Neural cell (in vitro differentiated cells): ENCODE data around the gene IDUA. TPM values are rescaled to one million over a fixed set of nuclear protein-coding genes. Genes with fewer than 3 reads are reported as not detected.

ENCODE experiments used
- H2AFZ ChIP-seq: fragments of 200-600, 300-800 bp; sonication (generic), shearing (Covaris generic); 2 replicates; pipeline ENCODE4 v1.6.0; 2014; ENCODE audit warnings: low read depth, mild to moderate bottlenecking, antibody characterized with exemption, low read length, moderate library complexity
- H3F3A ChIP-seq: fragments of 200-600 bp; shearing (Covaris generic); 2 replicates; pipeline ENCODE4 v1.6.1; 2016; ENCODE audit warnings: mild to moderate bottlenecking, moderate library complexity, mixed read lengths, antibody characterized with exemption, low read length; ENCODE audit not compliant: insufficient read depth, poor library complexity, severe bottlenecking
- H3K27ac ChIP-seq: fragments of 200-600, 300-800 bp; sonication (generic), shearing (Covaris generic); 2 replicates; pipeline ENCODE4 v1.5.1; 2014; ENCODE audit warnings: mild to moderate bottlenecking, low read length, moderate library complexity
- H3K27me3 ChIP-seq: fragments of 300-800, 200-600 bp; sonication (generic), shearing (Covaris generic); 2 replicates; pipeline ENCODE4 v1.6.0; 2014; ENCODE audit warnings: mild to moderate bottlenecking, low read depth, low read length, moderate library complexity; ENCODE audit not compliant: insufficient read depth
- H3K36me3 ChIP-seq: fragments of 300-800, 200-600 bp; sonication (generic), shearing (Covaris generic); 2 replicates; pipeline ENCODE4 v1.5.1; 2014; ENCODE audit warnings: mild to moderate bottlenecking, antibody characterized with exemption, low read length, moderate library complexity; ENCODE audit not compliant: insufficient read depth
- H3K4me2 ChIP-seq: fragments of 300-800, 200-600 bp; sonication (generic), shearing (Covaris generic); 2 replicates; pipeline ENCODE4 v1.6.0; 2014; ENCODE audit warnings: mild to moderate bottlenecking, low read length
- H3K4me3 ChIP-seq: fragments of 300-800, 200-600 bp; sonication (generic), shearing (Covaris generic); 2 replicates; pipeline ENCODE4 v1.5.1; 2014; ENCODE audit warnings: mild to moderate bottlenecking, low read length, moderate library complexity
- H3K79me2 ChIP-seq: fragments of 200-600 bp; shearing (Covaris generic); replicated peaks from 2 replicates; pipeline ENCODE4 v1.6.0; 2014; ENCODE audit warnings: mild to moderate bottlenecking, low read length, moderate library complexity; ENCODE audit not compliant: insufficient read depth
- H3K9ac ChIP-seq: fragments of 300-800, 200-600 bp; sonication (generic), shearing (Covaris generic); 2 replicates; pipeline ENCODE4 v1.6.1; 2016; ENCODE audit warnings: mild to moderate bottlenecking, low read length, mixed read lengths
- H3K9me2 ChIP-seq: fragments of 200-600 bp; shearing (Covaris generic); 2 replicates; pipeline ENCODE4 v1.6.1; 2016; ENCODE audit warnings: mild to moderate bottlenecking, low read length, mixed read lengths; ENCODE audit not compliant: insufficient read depth
- H3K9me3 ChIP-seq: fragments of 200-600, 300-800 bp; sonication (generic), shearing (Covaris generic); 2 replicates; pipeline ENCODE4 v1.6.1; 2016; ENCODE audit warnings: mild to moderate bottlenecking, mixed run types, low read length, moderate library complexity, mixed read lengths
- H4K20me1 ChIP-seq: fragments of 200-600 bp; shearing (Covaris generic); 2 replicates; pipeline ENCODE4 v1.6.1; 2016; ENCODE audit warnings: mild to moderate bottlenecking, mixed run types; ENCODE audit not compliant: insufficient read depth
- CTCF ChIP-seq: fragments of 450-650 bp; IDR thresholded peaks from 2 replicates; pipeline ENCODE4 v1.5.1; 2014; ENCODE audit warnings: antibody characterized with exemption, mild to moderate bottlenecking, moderate library complexity; ENCODE audit not compliant: poor library complexity, severe bottlenecking
- EP300 ChIP-seq: fragments of 450-650 bp; conservative IDR thresholded peaks from 2 replicates; pipeline ENCODE4 v1.6.1; 2014; ENCODE audit warnings: antibody characterized with exemption, mild to moderate bottlenecking, moderate library complexity; ENCODE audit not compliant: poor library complexity, severe bottlenecking
- EZH2 ChIP-seq: fragments of 200-600, 300-800 bp; shearing (Covaris generic), sonication (generic); IDR thresholded peaks from 2 replicates; pipeline ENCODE4 v1.6.1; 2014; ENCODE audit warnings: antibody characterized with exemption, low read length, borderline replicate concordance, mild to moderate bottlenecking; ENCODE audit not compliant: insufficient read depth, poor library complexity, severe bottlenecking
- MXI1 ChIP-seq: fragments of 450-650 bp; conservative IDR thresholded peaks from 2 replicates; pipeline ENCODE4 v1.6.1; 2014; ENCODE audit warnings: antibody characterized with exemption, mild to moderate bottlenecking; ENCODE audit not compliant: poor library complexity, severe bottlenecking
- POLR2AphosphoS5 ChIP-seq: IDR thresholded peaks from 2 replicates; pipeline ENCODE4 v1.6.1; 2012
- RAD21 ChIP-seq: fragments of 450-650 bp; conservative IDR thresholded peaks from 2 replicates; pipeline ENCODE4 v1.6.1; 2014; ENCODE audit warnings: antibody characterized with exemption, mild to moderate bottlenecking, moderate library complexity
- SMC3 ChIP-seq: fragments of 450-650 bp; conservative IDR thresholded peaks from 2 replicates; pipeline ENCODE4 v1.6.1; 2014; ENCODE audit warnings: antibody characterized with exemption, mild to moderate bottlenecking, moderate library complexity; ENCODE audit not compliant: poor library complexity
- TAF1 ChIP-seq: IDR thresholded peaks from 2 replicates; pipeline ENCODE4 v1.6.1; 2012; ENCODE audit warnings: low read depth
- polyA plus RNA-seq: library from polyadenylated mRNA; depleted of rRNA; stranded (reverse); fragments of >200 nt; gene quantifications from 2 replicates; pipeline ENCODE4 v1.2.3, GENCODE V29; 2014
- TF ChIP-seq, protein P1 (sequence below): IDR thresholded peaks from 2 replicates; pipeline ENCODE4 v1.6.1; 2012; ENCODE audit warnings: borderline replicate concordance

Gene IDUA
- polyA plus RNA-seq, 1 donor from 2014 or later: 12.7 TPM

- no peak overlapping the region for H2AFZ ChIP-seq
- H3K4me2 ChIP-seq: no peak overlapping the region
Measured at GRCh38 chr4:951186-951585, 35.7 kb upstream of the IDUA start.

GRCh38 chr4:951594-952468 lies 35.0 kb upstream of the IDUA start:
- Histone ChIP-seq H4K20me1 (no peaks in the 10 kb centered on the region), H3K9ac (no peak overlapping the region), H3K79me2 (no peaks in the 10 kb centered on the region), H3K9me3 (no peaks in the 10 kb centered on the region), H3F3A (no peaks in the 10 kb centered on the region), H3K4me2 (no peak overlapping the region), H3K27ac (no peak overlapping the region), H3K9me2 (no peaks in the 10 kb centered on the region), H3K27me3 (no peaks in the 10 kb centered on the region), H3K4me3 (no peak overlapping the region), H2AFZ (no peak overlapping the region), H3K36me3 (no peaks in the 10 kb centered on the region)
- TF ChIP-seq CTCF (no peak), POLR2AphosphoS5 (no peak), SMC3 (no peak), TAF1 (no peak), EP300 (no peak), EZH2 (no peak), MXI1 (no peak), RAD21 (no peak)

More at GRCh38 chr4:951186-951585, 35.7 kb upstream of the IDUA start:
- TF ChIP-seq EP300: no peak
- TF ChIP-seq TAF1: no peak
- TF ChIP-seq EZH2: no peak
- TF ChIP-seq MXI1: no peak
- TF ChIP-seq, protein P1, sequence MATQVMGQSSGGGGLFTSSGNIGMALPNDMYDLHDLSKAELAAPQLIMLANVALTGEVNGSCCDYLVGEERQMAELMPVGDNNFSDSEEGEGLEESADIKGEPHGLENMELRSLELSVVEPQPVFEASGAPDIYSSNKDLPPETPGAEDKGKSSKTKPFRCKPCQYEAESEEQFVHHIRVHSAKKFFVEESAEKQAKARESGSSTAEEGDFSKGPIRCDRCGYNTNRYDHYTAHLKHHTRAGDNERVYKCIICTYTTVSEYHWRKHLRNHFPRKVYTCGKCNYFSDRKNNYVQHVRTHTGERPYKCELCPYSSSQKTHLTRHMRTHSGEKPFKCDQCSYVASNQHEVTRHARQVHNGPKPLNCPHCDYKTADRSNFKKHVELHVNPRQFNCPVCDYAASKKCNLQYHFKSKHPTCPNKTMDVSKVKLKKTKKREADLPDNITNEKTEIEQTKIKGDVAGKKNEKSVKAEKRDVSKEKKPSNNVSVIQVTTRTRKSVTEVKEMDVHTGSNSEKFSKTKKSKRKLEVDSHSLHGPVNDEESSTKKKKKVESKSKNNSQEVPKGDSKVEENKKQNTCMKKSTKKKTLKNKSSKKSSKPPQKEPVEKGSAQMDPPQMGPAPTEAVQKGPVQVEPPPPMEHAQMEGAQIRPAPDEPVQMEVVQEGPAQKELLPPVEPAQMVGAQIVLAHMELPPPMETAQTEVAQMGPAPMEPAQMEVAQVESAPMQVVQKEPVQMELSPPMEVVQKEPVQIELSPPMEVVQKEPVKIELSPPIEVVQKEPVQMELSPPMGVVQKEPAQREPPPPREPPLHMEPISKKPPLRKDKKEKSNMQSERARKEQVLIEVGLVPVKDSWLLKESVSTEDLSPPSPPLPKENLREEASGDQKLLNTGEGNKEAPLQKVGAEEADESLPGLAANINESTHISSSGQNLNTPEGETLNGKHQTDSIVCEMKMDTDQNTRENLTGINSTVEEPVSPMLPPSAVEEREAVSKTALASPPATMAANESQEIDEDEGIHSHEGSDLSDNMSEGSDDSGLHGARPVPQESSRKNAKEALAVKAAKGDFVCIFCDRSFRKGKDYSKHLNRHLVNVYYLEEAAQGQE: no peak
- no peak for TF ChIP-seq RAD21
- no peak for TF ChIP-seq CTCF
- no peak for TF ChIP-seq SMC3
- TF ChIP-seq POLR2AphosphoS5: no peak
- no peaks in the 10 kb centered on the region for H3K9me3 ChIP-seq
- no peaks in the 10 kb centered on the region for H4K20me1 ChIP-seq
- no peak overlapping the region for H3K9ac ChIP-seq
- H3K36me3 ChIP-seq: no peaks in the 10 kb centered on the region
- H3K4me3 ChIP-seq: no peak overlapping the region
- H3K27ac ChIP-seq: no peak overlapping the region
- no peaks in the 10 kb centered on the region for H3F3A ChIP-seq
- no peaks in the 10 kb centered on the region for H3K9me2 ChIP-seq
- H3K27me3 ChIP-seq: no peaks in the 10 kb centered on the region
- H3K79me2 ChIP-seq: no peaks in the 10 kb centered on the region
